Transverse colon (tissue), 4 donors: ENCODE measurements around the gene ACTN1. TPM values are rescaled to one million over a fixed set of nuclear protein-coding genes. Genes with fewer than 3 reads are reported as not detected.

Experiments used
- DNase-seq: peaks from one replicate; pipeline ENCODE4 v3.0.0-alpha.2; 2019
- H3K27ac ChIP-seq, 4 donors: fragments of 200-600 bp; sonication (generic); 2 replicates each; pipeline ENCODE4 v1.5.1; 2016 to 2018; ENCODE audit warnings: inconsistent platforms in 4 of 4
- H3K27me3 ChIP-seq: fragments of 200-600 bp; sonication (generic); 2 replicates; pipeline ENCODE4 v1.5.1; 2017; ENCODE audit warnings: inconsistent platforms
- H3K36me3 ChIP-seq, 4 donors: fragments of 200-600 bp; sonication (generic); 2 replicates each; pipeline ENCODE4 v1.5.1; 2017 to 2019; ENCODE audit warnings: inconsistent platforms in 4 of 4
- H3K4me1 ChIP-seq, 4 donors: fragments of 200-600 bp; sonication (generic); 2 replicates each; pipeline ENCODE4 v1.5.1; 2017 to 2020; ENCODE audit warnings: inconsistent platforms in 4 of 4
- H3K4me3 ChIP-seq, 4 donors: fragments of 200-600 bp; sonication (generic); 1 replicate in 1 of 4; 2 replicates in 3 of 4; pipeline versions ENCODE4 v1.5.1 to v1.6.1; 2017 to 2019; ENCODE audit warnings: inconsistent platforms in 4 of 4
- H3K9me3 ChIP-seq, 2 donors: fragments of 200-600 bp; sonication (generic); 2 replicates each; pipeline ENCODE4 v1.5.1; 2017 to 2019; ENCODE audit warnings: inconsistent platforms in 2 of 2
- EP300 ChIP-seq: sonication (generic); formaldehyde crosslinking; IDR thresholded peaks from one replicate; pipeline ENCODE4 v1.6.1; 2017; ENCODE audit warnings: antibody characterized with exemption, low read depth
- POLR2A ChIP-seq: fragments of 450-650 bp; IDR thresholded peaks from one replicate; pipeline ENCODE4 v1.6.1; 2016; ENCODE audit warnings: antibody characterized with exemption, mild to moderate bottlenecking, moderate library complexity
- POLR2AphosphoS5 ChIP-seq, 3 donors: sonication (generic); formaldehyde crosslinking; IDR thresholded peaks; one replicate each; pipeline ENCODE4 v1.6.1; 2016; ENCODE audit warnings: antibody characterized with exemption in 3 of 3
- WGBS, 2 donors: methylation state at CpG; one replicate each; pipeline ENCODE4 v1.1.5; 2018; ENCODE audit warnings: low coverage in 1 of 2; 5-methylcytosine and 5-hydroxymethylcytosine counted together
- in situ Hi-C, 4 donors: fragments of 200-750 bp; cut with MboI; loops; one replicate each; pipeline versions ENCODE4 v1.15.0 to v1.15.1; 2017; ENCODE audit warnings: low sequenced_read_pairs in 3 of 4, low pct_ligation_motif_present in 1 of 4, low pct_unique_long_range_greater_than_20kb in 1 of 4
- intact Hi-C: fragments of 100-400 bp; cut with DNase I; formaldehyde crosslinking; loops from one replicate; pipeline ENCODE4 v1.15.1; 2023; ENCODE audit warnings: low total_unique reads
- total RNA-seq, 4 donors: library from RNA; depleted of rRNA; stranded (reverse); fragments of >200 nt; gene quantifications; one replicate each; pipeline ENCODE4 v1.1.0, GENCODE V29; 2016
- TF ChIP-seq, protein P1 (sequence below), 5 experiments: fragments of 200-600 bp in 3 of 5; fragments of 450-650 bp in 2 of 5; sonication (generic) in 3 of 5; IDR thresholded peaks; 1 replicate in 2 of 5; 2 replicates in 3 of 5; pipeline ENCODE4 v1.5.1; 2016 to 2017; ENCODE audit warnings: antibody characterized with exemption in 5 of 5, inconsistent platforms in 3 of 5, mild to moderate bottlenecking in 2 of 5, moderate library complexity in 1 of 5

ACTN1 gene
- total RNA-seq, 4 donors from 2014 or later, result 127 to 403 (median 197) TPM

DNA sequence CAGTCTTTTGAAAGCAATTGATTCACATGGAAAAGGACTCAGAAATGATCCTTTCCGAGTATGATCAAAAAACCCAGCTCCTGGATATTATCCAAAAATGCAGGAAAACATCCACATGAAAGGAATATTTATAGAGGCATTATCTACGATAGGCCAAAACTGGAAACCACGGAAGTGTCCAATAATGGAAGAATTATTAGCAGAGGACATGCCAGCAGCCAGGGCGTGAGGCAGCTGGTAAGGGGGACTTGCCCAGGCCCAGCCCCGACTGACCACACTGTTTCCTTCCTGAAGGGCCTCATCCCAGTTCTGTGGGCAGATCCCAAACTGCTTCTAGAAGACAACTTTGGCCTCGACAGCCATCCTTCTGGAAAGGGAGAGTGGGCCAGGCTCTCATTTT is 20.5 kb downstream of the ACTN1 start:
- Histone ChIP-seq H3K27me3 (no peaks in the 10 kb centered on the region), H3K27ac (peak overlapping the region; percentile 93 to 99 (median 96)), H3K36me3 (no peaks in the 10 kb centered on the region), H3K4me3 (no peak overlapping the region), H3K9me3 (no peaks in the 10 kb centered on the region), H3K4me1 (peaks cover 48 to 87% (median 61%) of the 10 kb centered on the region in 4 donors)
- DNase-seq, result no peak
- in situ Hi-C loops (no loop called here), intact Hi-C loops (no loop called here)
- TF ChIP-seq EP300 (no peak), POLR2A (no peak), POLR2AphosphoS5 (IDR thresholded peaks at IDR 0.05) (no peak)
- TF ChIP-seq, protein P1, sequence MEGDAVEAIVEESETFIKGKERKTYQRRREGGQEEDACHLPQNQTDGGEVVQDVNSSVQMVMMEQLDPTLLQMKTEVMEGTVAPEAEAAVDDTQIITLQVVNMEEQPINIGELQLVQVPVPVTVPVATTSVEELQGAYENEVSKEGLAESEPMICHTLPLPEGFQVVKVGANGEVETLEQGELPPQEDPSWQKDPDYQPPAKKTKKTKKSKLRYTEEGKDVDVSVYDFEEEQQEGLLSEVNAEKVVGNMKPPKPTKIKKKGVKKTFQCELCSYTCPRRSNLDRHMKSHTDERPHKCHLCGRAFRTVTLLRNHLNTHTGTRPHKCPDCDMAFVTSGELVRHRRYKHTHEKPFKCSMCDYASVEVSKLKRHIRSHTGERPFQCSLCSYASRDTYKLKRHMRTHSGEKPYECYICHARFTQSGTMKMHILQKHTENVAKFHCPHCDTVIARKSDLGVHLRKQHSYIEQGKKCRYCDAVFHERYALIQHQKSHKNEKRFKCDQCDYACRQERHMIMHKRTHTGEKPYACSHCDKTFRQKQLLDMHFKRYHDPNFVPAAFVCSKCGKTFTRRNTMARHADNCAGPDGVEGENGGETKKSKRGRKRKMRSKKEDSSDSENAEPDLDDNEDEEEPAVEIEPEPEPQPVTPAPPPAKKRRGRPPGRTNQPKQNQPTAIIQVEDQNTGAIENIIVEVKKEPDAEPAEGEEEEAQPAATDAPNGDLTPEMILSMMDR (IDR thresholded peaks at IDR 0.05), result no peak
- 43 to 66% methylated on average over 4 to 6 of the region's 6 CpGs for WGBS, 2 donors

DNA sequence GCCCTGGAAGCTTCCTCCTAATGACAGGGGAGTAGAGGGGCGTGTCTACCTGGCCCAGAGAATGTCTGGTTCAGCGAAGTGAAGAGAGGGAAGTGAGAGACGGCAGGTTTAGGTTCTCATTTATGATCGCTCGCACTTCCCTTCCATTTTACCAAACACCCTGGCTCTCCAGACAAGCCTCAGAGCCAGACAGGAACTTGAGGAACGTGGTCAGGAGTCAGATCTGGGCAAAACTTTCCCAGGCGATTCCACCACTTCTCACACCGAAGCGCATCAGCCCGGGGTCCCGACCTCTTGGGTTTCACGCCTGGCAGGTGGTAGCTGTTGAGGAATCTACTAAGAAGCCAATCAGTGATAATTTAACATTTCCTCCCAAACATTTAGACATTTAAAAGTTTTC is 21.3 kb downstream of the ACTN1 start:
- intact Hi-C loops (no loop called here), in situ Hi-C loops (no loop called here)
- Histone ChIP-seq H3K4me3 (no peak overlapping the region), H3K4me1 (peaks cover 50 to 87% (median 63%) of the 10 kb centered on the region in 4 donors), H3K27ac (peak overlapping the region; percentile 93 to 99 (median 96)), H3K9me3 (no peaks in the 10 kb centered on the region), H3K36me3 (no peaks in the 10 kb centered on the region), H3K27me3 (no peaks in the 10 kb centered on the region)
- TF ChIP-seq, protein P1 (IDR thresholded peaks at IDR 0.05), result no peak
- TF ChIP-seq POLR2AphosphoS5 (IDR thresholded peaks at IDR 0.05) (no peak), POLR2A (no peak), EP300 (no peak)
- DNase-seq, result no peak
- WGBS, 2 donors, result 49 to 72% methylated on average over 3 to 12 of the region's 12 CpGs

DNA sequence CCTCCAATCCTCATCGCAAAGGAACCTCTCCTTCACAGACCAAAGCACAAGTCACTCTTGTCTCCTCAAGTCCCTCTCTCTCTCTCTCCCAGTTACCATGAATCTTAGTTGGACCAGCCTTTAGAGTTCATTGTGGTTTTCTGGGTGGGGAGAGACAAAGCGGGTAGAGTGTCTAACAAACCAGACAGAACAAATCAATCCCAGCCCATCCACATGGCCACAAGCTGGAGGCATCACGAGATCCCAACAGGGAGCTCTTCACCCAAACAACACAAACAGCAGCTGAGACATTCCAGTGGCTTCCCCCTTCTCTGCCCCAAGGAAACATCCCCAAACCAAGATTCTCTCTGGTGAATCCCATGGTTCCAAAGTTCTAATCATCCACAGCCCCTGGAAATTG is 22.4 kb downstream of the ACTN1 start:
- Histone ChIP-seq H3K27ac (peak overlapping the region; percentile 93 to 99 (median 96)), H3K9me3 (no peaks in the 10 kb centered on the region), H3K4me1 (peaks cover 55 to 87% (median 65%) of the 10 kb centered on the region in 4 donors), H3K27me3 (no peaks in the 10 kb centered on the region), H3K4me3 (no peak overlapping the region), H3K36me3 (no peaks in the 10 kb centered on the region)
- intact Hi-C loops (no loop called here), in situ Hi-C loops (no loop called here)
- 76 to 77% methylated on average over 3 of the region's 3 CpGs for WGBS, 2 donors
- no peak for TF ChIP-seq POLR2AphosphoS5 (IDR thresholded peaks at IDR 0.05)
- TF ChIP-seq POLR2A, result no peak
- TF ChIP-seq, protein P1 (IDR thresholded peaks at IDR 0.05), result no peak
- no peak for TF ChIP-seq EP300
- DNase-seq, result no peak

DNA sequence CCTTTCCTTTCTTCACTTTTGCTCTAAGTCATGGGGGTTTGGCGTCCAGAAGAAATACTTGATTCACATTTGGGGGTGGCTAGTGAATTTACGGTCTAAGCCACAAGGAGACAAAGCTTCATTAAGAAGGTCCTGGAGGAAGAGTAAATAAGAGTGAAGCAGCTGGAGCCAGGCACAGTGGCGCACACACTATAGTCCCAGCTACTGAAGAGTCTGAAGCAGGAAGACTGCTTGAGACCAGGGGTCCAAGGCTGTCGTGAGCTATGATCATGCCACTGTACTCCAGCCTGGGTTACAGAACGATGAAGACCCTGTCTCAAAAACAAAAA is 23.3 kb downstream of the ACTN1 start:
- 31 to 43% methylated on average over 3 to 5 of the region's 5 CpGs for WGBS, 2 donors
- Histone ChIP-seq H3K36me3 (no peaks in the 10 kb centered on the region), H3K4me3 (peak overlapping the region in 1 of 4 donors; percentile 16), H3K9me3 (no peaks in the 10 kb centered on the region), H3K27me3 (no peaks in the 10 kb centered on the region), H3K4me1 (peaks cover 59 to 87% (median 68%) of the 10 kb centered on the region in 4 donors), H3K27ac (peak overlapping the region; percentile 93 to 99 (median 96))
- DNase-seq, result no peak
- intact Hi-C loops (no loop called here), in situ Hi-C loops (no loop called here)
- TF ChIP-seq POLR2A (peak; percentile 8), EP300 (no peak), POLR2AphosphoS5 (IDR thresholded peaks at IDR 0.05) (peak in 1 of 3 donors; percentile 6)
- TF ChIP-seq, protein P1 (IDR thresholded peaks at IDR 0.05), result no peak
